HL-60 (cell line): ENCODE results near the gene FGD3.

Source experiments
- CTCF ChIP-seq: IDR thresholded peaks from one replicate; pipeline ENCODE4 v1.5.1; 2011; ENCODE audit warnings: low read length, control low read depth, inconsistent platforms; ENCODE audit not compliant: insufficient read depth
- POLR2AphosphoS5 ChIP-seq: IDR thresholded peaks from 2 replicates; pipeline ENCODE4 v1.6.1; 2012; ENCODE audit warnings: low read depth

- no peak for TF ChIP-seq CTCF
- no peak for TF ChIP-seq POLR2AphosphoS5
These were observed 132.0 kb downstream of the FGD3 start for GRCh38 chr9:93079371-93079770.
